Effector memory CD8-positive, alpha-beta T cell (primary cell): ENCODE data around the gene COPB2.
"Not testable (repeated sequence)": the region's sequence is repeated elsewhere in the genome, so short reads cannot be mapped to it uniquely, and the experiment has no call there.

ENCODE experiments used
- ATAC-seq: fragments of 150-1000 bp; cut with Tn5 transposase; replicated peaks from 2 replicates; pipeline ENCODE4 v1.10.0; 2021; ENCODE audit warnings: mild to moderate bottlenecking, moderate library complexity
- DNase-seq, 3 experiments: peaks; one replicate each; pipeline ENCODE4 v3.0.0; 2021
- H3K27ac Mint-ChIP-seq, 2 donors: one replicate each; pipeline ENCODE4 v1.8.0; 2022; ENCODE audit warnings: mild to moderate bottlenecking in 2 of 2, mixed read lengths in 2 of 2, moderate library complexity in 2 of 2
- H3K27me3 Mint-ChIP-seq, 2 donors: one replicate each; pipeline ENCODE4 v1.8.0; 2022; ENCODE audit warnings: mixed read lengths in 2 of 2
- H3K36me3 Mint-ChIP-seq: one replicate; pipeline ENCODE4 v1.8.0; 2022; ENCODE audit warnings: mild to moderate bottlenecking, moderate library complexity, mixed read lengths; ENCODE audit not compliant: insufficient read depth
- H3K4me1 Mint-ChIP-seq, 2 donors: one replicate each; pipeline ENCODE4 v1.8.0; 2022; ENCODE audit warnings: low read depth in 2 of 2, mixed read lengths in 2 of 2
- H3K4me3 Mint-ChIP-seq, 2 donors: one replicate each; pipeline ENCODE4 v1.8.0; 2022; ENCODE audit warnings: mild to moderate bottlenecking in 2 of 2, mixed read lengths in 2 of 2, moderate library complexity in 2 of 2
- H3K9me3 Mint-ChIP-seq, 2 donors: one replicate each; pipeline ENCODE4 v1.8.0; 2022; ENCODE audit warnings: mixed read lengths in 2 of 2

COPB2 gene

GRCh38 chr3:139334675-139335074 is 54.8 kb downstream of the COPB2 start:
- H3K27me3 Mint-ChIP-seq: peaks cover 37 to 56% of the 10 kb centered on the region in 2 donors
- ATAC-seq, DNase-seq, H3K9me3 Mint-ChIP-seq, H3K4me3 Mint-ChIP-seq, H3K36me3 Mint-ChIP-seq, H3K27ac Mint-ChIP-seq, H3K4me1 Mint-ChIP-seq: not testable (repeated sequence)

GRCh38 chr3:139332092-139332491 is 57.4 kb downstream of the COPB2 start:
- no peak for ATAC-seq
- DNase-seq: no peak
- Mint-ChIP-seq H3K4me3 (no peak overlapping the region), H3K36me3 (peaks cover 3% of the 10 kb centered on the region), H3K9me3 (no peaks in the 10 kb centered on the region), H3K4me1 (peaks cover 13 to 15% of the 10 kb centered on the region in 2 donors), H3K27me3 (peaks cover 37 to 45% of the 10 kb centered on the region in 2 donors), H3K27ac (no peak overlapping the region)

DNA sequence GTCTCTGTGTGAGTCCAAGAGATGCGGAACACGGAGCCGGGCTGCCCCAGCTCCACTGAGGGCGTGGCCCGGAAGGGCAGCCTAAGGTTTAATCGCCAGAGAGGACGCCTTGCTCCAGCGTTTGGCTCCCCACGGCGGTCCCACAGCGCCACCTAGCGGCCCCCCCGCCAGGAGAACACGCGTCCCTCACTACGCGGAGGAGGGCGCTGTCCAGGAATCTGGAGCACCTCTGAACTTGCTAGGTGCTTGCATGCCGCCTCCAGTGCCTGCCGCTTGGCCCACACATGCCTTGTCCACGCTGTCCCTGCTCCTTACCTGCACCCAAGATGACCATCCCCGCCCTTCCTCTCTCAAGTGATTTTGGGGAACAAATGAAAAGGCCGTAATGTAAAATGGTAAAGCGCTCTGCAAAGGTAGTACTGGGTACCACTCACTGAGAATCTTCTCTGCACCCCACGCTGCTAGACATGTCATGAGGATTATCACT is 60.0 kb downstream of the COPB2 start:
- peaks cover 3% of the 10 kb centered on the region for H3K36me3 Mint-ChIP-seq
- DNase-seq: peak; percentile 86 to 87 (median 87)
- peak overlapping the region in 1 of 2 donors; percentile 62 for H3K27ac Mint-ChIP-seq
- no peaks in the 10 kb centered on the region for H3K9me3 Mint-ChIP-seq
- peak overlapping the region; percentile 62 to 65 for H3K4me3 Mint-ChIP-seq
- peak; percentile 98 for ATAC-seq
- peaks cover 37 to 45% of the 10 kb centered on the region in 2 donors for H3K27me3 Mint-ChIP-seq
- H3K4me1 Mint-ChIP-seq: peaks cover 13 to 15% of the 10 kb centered on the region in 2 donors

GRCh38 chr3:139328356-139328755 is 61.1 kb downstream of the COPB2 start:
- DNase-seq (no peak), ATAC-seq (no peak)
- Mint-ChIP-seq H3K27me3 (peaks cover 29 to 38% of the 10 kb centered on the region in 2 donors), H3K4me3 (peak overlapping the region in 1 of 2 donors; percentile 65), H3K4me1 (peaks cover 13 to 15% of the 10 kb centered on the region in 2 donors), H3K36me3 (peaks cover 3% of the 10 kb centered on the region), H3K27ac (no peak overlapping the region), H3K9me3 (no peaks in the 10 kb centered on the region)

- H3K27ac Mint-ChIP-seq: peak overlapping the region in 1 of 2 donors; percentile 69
- no peak for DNase-seq
- peaks cover 24 to 33% of the 10 kb centered on the region in 2 donors for H3K27me3 Mint-ChIP-seq
- H3K4me1 Mint-ChIP-seq: peaks cover 13 to 15% of the 10 kb centered on the region in 2 donors
- H3K36me3 Mint-ChIP-seq: peaks cover 3% of the 10 kb centered on the region
- no peak for ATAC-seq
- H3K4me3 Mint-ChIP-seq: no peak overlapping the region
- no peaks in the 10 kb centered on the region for H3K9me3 Mint-ChIP-seq
Measured at GRCh38 chr3:139327861-139328260, 61.6 kb downstream of the COPB2 start.

DNA sequence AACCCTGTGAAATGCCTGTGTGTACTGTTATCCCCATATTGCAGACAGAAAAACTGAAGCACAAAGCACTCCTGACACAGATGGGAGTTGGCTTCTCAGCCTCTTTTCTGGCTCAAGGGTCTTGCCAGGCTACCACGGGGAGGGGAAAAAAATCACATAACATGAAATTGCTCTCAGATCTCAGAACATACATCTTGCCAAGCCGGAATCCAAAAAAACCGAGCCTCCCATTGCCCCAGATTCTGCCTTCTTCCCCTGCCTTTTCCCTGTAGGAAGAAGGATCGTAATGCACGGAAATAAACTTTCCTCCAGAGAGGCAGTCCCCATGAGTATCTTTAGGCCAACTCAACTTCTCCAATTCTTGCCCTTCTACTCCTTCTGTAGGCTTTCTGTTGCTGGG is 62.2 kb downstream of the COPB2 start:
- DNase-seq: no peak
- Mint-ChIP-seq H3K36me3 (peaks cover 3% of the 10 kb centered on the region), H3K4me1 (peaks cover 13 to 15% of the 10 kb centered on the region in 2 donors), H3K9me3 (no peaks in the 10 kb centered on the region), H3K4me3 (no peak overlapping the region), H3K27ac (no peak overlapping the region), H3K27me3 (peaks cover 18 to 32% of the 10 kb centered on the region in 2 donors)
- no peak for ATAC-seq

DNA sequence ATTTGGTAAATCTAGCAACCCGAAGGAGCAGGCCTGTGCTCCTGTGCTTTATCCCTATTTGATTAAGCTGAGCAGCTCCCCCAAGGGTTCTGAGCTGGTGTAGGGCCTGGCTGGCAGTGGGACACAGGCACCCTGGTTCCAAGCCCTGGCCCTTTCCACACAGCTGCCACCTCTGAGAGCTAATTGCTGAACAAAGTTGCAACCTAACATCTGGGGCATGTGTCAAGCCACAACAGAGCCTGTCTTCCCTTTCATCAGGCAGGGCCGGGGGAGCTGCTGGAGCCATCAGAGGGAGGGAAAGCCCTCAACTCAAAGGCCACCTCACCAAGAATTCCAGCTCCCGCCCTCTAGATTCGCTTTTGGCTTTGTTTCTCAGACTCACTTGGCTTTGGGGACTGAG is 62.7 kb downstream of the COPB2 start:
- Mint-ChIP-seq H3K27ac (no peak overlapping the region), H3K36me3 (peaks cover 3% of the 10 kb centered on the region), H3K27me3 (peaks cover 13 to 28% of the 10 kb centered on the region in 2 donors), H3K4me1 (peaks cover 13 to 15% of the 10 kb centered on the region in 2 donors), H3K9me3 (no peaks in the 10 kb centered on the region), H3K4me3 (no peak overlapping the region)
- ATAC-seq: no peak
- no peak for DNase-seq

- Mint-ChIP-seq H3K36me3 (peaks cover 3% of the 10 kb centered on the region), H3K27ac (no peak overlapping the region), H3K4me1 (peaks cover 13 to 15% of the 10 kb centered on the region in 2 donors), H3K9me3 (no peaks in the 10 kb centered on the region), H3K4me3 (no peak overlapping the region), H3K27me3 (peaks cover 8 to 22% of the 10 kb centered on the region in 2 donors)
- ATAC-seq (no peak), DNase-seq (no peak)
Measured at GRCh38 chr3:139326131-139326530, 63.3 kb downstream of the COPB2 start.

DNA sequence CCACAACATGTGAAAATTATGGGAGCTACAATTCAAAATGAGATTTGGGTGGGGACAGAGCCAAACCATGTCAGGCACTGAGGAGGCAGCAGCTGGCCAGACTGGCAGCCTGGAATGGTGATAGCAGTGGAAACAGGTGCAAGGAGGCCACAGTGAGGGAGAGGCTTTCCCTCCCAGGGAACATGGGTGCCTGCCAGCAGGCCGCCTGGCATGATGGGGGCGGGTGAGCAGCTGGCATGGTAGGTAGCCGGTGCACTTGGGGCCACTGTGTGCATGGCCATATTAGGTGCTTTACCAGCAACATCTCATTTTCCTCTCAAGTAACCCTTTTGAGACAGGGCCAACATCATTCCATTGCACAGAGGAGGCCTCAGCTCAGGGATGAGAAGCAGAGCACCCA is 63.9 kb downstream of the COPB2 start:
- no peaks in the 10 kb centered on the region for H3K9me3 Mint-ChIP-seq
- H3K36me3 Mint-ChIP-seq: peaks cover 3% of the 10 kb centered on the region
- ATAC-seq (no peak), DNase-seq (no peak)
- peaks cover 6 to 17% of the 10 kb centered on the region in 2 donors for H3K27me3 Mint-ChIP-seq
- H3K4me3 Mint-ChIP-seq: no peak overlapping the region
- H3K4me1 Mint-ChIP-seq: peaks cover 13 to 15% of the 10 kb centered on the region in 2 donors
- no peak overlapping the region for H3K27ac Mint-ChIP-seq

GRCh38 chr3:139324456-139324855 is 65.0 kb downstream of the COPB2 start:
- no peak overlapping the region for H3K4me3 Mint-ChIP-seq

GRCh38 chr3:139323146-139323545 is 66.3 kb downstream of the COPB2 start:
- ATAC-seq (no peak), DNase-seq (no peak)
- Mint-ChIP-seq H3K36me3 (no peaks in the 10 kb centered on the region), H3K4me3 (no peak overlapping the region), H3K9me3 (no peaks in the 10 kb centered on the region), H3K4me1 (no peaks in the 10 kb centered on the region), H3K27ac (no peak overlapping the region), H3K27me3 (peaks cover 6 to 30% of the 10 kb centered on the region in 2 donors)

More at GRCh38 chr3:139324456-139324855, 65.0 kb downstream of the COPB2 start:
- Mint-ChIP-seq H3K27ac (no peak overlapping the region), H3K9me3 (no peaks in the 10 kb centered on the region), H3K36me3 (no peaks in the 10 kb centered on the region), H3K27me3 (peaks cover 6 to 17% of the 10 kb centered on the region in 2 donors), H3K4me1 (peaks cover 5 to 7% of the 10 kb centered on the region in 2 donors)
- DNase-seq (no peak), ATAC-seq (no peak)

GRCh38 chr3:139322346-139322745 is 67.1 kb downstream of the COPB2 start:
- Mint-ChIP-seq H3K27ac (no peak overlapping the region), H3K36me3 (no peaks in the 10 kb centered on the region), H3K4me3 (no peak overlapping the region), H3K4me1 (no peaks in the 10 kb centered on the region), H3K27me3 (peaks cover 7 to 38% of the 10 kb centered on the region in 2 donors), H3K9me3 (no peaks in the 10 kb centered on the region)
- DNase-seq (no peak), ATAC-seq (no peak)

DNA sequence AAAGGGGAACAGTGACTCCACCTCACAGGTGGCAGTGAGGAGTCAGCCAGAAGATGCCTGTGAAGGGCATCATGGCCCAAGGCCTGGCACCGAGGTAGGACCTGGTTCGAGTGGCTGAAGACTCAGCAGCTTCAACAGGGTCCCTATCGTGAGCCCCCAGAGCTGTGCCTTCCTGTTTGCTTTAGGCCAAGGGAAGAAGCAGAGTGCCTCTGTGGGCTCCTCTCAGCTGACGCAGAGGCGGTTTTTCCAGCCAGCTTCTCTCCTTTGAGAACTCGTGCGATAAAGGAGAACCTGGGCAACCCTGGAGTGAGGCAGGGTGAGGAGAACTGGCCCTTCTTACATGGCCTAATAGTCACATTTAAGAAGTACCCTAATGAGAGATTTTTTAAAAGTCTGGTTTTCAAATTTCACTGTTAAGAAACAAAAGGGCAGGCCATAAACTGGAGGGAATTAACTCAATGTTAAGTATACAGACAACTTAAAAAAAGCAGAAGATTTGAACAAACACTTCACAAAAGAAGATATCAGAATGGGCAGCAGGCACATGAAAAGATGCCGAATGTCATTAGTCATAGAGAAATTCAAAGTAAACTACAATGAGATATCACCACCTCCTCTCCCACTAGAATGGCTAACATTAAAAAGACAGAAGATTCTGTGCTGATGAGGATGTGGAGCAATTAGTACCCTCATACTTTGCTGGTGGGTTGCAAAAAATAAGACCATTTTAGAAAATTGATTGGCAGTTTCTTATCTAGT is 68.7 kb downstream of the COPB2 start:
- Mint-ChIP-seq H3K4me1 (no peaks in the 10 kb centered on the region), H3K9me3 (no peaks in the 10 kb centered on the region), H3K4me3 (no peak overlapping the region), H3K27me3 (peaks cover 19 to 53% of the 10 kb centered on the region in 2 donors), H3K27ac (no peak overlapping the region), H3K36me3 (no peaks in the 10 kb centered on the region)
- no peak for ATAC-seq
- DNase-seq: no peak
